PC-9 (cell line): ENCODE data around the gene SLC22A13.

ENCODE experiments used
- EZH2 ChIP-seq: fragments of 200-600 bp; sonication (generic); IDR thresholded peaks from 2 replicates; pipeline ENCODE4 v1.8.0; 2017; ENCODE audit warnings: antibody characterized with exemption, low read depth
- TF ChIP-seq, protein P1 (sequence below): fragments of 200-600 bp; sonication (generic); conservative IDR thresholded peaks from 2 replicates; pipeline ENCODE4 v1.6.1; 2017; ENCODE audit warnings: mixed run types, antibody characterized with exemption, mild to moderate bottlenecking, moderate library complexity

DNA sequence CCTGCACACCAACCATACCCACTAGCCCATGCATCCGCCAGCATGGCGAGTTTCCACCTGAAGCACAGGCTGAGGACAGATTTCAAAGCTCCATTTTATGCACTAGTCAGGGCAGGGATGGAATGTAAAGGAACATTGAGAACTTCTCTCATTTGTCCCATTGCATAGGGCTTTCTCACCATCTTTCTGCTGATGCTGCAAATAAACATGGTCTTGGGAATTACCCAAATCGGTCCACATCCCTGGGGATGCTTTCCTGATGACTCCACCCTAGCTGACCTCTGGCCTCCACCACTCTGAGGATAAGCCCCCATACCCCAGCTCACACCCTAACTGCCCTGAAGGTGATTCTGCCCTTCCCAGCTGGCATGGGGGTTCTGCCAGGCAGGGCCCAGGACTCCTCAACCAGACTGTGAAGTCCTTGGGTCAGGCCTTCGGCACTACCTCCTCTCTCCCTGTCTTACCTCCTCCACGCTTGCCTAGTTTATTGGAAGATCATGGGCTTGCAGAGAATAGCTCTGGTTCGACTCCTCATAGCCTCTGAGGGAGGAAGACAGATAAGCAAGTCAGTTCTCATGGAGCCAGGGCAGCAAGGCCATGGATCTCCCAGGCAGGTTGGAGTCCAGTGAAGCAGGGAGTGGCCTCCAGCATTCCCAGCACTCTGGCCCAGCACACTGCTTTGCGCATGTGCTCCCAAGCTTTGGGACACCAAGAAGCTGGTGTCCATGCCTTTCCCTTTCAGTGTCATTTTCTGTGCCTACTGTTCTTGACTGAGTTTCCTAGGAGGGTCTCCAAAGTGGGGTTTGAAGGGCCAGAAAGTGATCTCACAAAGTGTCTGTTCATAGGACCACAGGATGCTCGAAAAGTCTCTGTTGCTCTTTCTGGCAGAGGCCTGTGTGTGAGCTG is 53.4 kb downstream of the SLC22A13 start:
- TF ChIP-seq, protein P1, sequence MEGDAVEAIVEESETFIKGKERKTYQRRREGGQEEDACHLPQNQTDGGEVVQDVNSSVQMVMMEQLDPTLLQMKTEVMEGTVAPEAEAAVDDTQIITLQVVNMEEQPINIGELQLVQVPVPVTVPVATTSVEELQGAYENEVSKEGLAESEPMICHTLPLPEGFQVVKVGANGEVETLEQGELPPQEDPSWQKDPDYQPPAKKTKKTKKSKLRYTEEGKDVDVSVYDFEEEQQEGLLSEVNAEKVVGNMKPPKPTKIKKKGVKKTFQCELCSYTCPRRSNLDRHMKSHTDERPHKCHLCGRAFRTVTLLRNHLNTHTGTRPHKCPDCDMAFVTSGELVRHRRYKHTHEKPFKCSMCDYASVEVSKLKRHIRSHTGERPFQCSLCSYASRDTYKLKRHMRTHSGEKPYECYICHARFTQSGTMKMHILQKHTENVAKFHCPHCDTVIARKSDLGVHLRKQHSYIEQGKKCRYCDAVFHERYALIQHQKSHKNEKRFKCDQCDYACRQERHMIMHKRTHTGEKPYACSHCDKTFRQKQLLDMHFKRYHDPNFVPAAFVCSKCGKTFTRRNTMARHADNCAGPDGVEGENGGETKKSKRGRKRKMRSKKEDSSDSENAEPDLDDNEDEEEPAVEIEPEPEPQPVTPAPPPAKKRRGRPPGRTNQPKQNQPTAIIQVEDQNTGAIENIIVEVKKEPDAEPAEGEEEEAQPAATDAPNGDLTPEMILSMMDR: no peak
- TF ChIP-seq EZH2: no peak
